ENCODE measurements around the gene RUNX2. TPM values are rescaled to one million over a fixed set of nuclear protein-coding genes. Genes with fewer than 3 reads are reported as not detected.

Gene RUNX2
- total and polyA plus RNA-seq, 8 donors: 2.5 to 5.9 (median 3.0) TPM

DNA sequence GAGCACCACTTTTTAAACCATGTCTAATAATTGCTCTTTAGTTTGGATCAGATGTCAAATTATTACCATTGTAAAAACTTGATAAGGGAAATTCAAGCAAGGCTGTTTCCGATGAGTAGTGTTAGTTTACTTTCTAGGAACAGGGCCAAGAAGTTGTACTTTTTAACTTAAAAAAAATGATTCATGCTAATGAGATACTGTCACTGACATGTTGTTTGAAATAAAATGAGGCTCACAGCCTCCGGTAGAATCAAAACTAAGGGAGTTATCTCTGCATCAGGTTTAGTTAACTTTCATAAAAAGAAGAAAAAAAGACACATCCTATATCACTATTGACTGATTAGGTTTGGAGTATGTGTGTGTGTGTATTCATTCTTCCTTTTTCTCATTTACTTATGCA, 104.8 kb downstream of the RUNX2 start:
- intact Hi-C loops (cut with DNase I): no loop called here

DNA sequence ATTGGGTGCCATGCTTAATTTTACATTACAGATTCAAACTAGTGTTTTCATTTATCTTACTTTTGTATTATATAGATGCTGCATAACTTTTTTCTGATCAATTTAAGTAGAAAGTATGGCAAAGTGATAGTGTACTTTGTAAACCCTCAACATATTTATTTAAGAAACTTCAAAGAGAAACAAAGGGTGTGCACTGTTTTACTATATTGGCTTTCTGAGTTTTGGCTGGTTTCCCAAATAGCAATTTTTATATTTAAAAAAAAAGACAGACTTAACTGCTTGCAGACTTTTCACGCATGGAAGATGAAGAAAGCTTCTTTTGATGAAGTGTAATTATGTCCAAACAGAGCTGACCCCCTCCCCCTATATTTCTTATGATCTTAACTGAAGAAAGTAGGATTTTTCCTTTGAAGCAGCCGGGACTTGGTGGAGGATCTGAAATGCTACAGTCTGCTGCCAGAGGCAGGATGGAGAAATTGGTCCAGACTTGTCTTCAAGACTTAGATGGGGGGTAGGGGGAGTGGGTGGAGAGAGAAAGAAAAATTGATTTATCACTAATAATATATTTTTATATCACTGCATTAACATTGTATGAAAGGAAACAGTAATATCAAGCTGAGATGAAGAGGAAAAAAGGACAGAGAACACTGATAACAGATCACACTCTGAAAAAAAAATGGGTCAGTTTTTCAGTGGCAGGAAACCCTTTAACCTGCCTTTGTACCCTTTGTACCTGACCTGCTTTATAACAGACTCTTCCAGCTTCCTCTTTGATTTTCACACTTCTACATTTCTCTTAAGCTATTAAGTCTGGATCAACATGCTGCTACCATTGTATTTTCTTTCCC, 105.6 kb downstream of the RUNX2 start:
- Histone ChIP-seq H3K27ac (peak overlapping the region in 1 of 2 donors; percentile 21), H3K4me3 (no peak overlapping the region), H3K27me3 (no peaks in the 10 kb centered on the region), H3K4me1 (peaks cover 10 to 53% of the 10 kb centered on the region in 2 donors), H3K9me3 (no peaks in the 10 kb centered on the region), H3K36me3 (no peaks in the 10 kb centered on the region)
- intact Hi-C loops (cut with DNase I): no loop called here
- DNase-seq (peak in 1 of 4 donors; percentile 63), ATAC-seq (no peak)
- TF ChIP-seq CTCF (IDR thresholded peaks at IDR 0.05): no peak

More for the DNA sequence above, 104.8 kb downstream of the RUNX2 start:
- no peak for ATAC-seq
- Histone ChIP-seq H3K36me3 (no peaks in the 10 kb centered on the region), H3K9me3 (no peaks in the 10 kb centered on the region), H3K4me1 (peaks cover 6 to 51% of the 10 kb centered on the region in 2 donors), H3K27me3 (no peaks in the 10 kb centered on the region), H3K27ac (no peak overlapping the region), H3K4me3 (no peak overlapping the region)
- no peak for TF ChIP-seq CTCF (IDR thresholded peaks at IDR 0.05)
- DNase-seq: no peak

DNA sequence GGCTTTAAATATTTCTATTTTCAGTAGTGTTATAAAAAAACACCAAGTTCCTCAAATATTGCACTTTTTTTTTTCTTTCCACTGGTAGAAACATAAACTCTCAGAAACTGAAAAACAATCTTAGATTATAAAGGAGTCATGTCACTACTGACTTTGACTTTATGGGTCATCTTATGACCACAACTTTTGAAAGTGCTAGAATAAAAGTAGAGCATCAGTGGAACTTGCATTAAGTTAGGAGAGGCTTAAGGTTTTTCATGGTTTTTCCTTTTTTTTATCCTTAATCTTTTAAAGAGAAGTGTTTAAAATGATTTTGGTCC, 106.2 kb downstream of the RUNX2 start:
- no peak for ATAC-seq
- intact Hi-C loops (cut with DNase I): no loop called here
- no peaks in the 10 kb centered on the region for H3K36me3 ChIP-seq
- peaks cover 13 to 53% of the 10 kb centered on the region in 2 donors for H3K4me1 ChIP-seq
- TF ChIP-seq CTCF (IDR thresholded peaks at IDR 0.05): no peak
- peak overlapping the region in 1 of 2 donors; percentile 21 for H3K27ac ChIP-seq
- no peak for DNase-seq
- H3K27me3 ChIP-seq: no peaks in the 10 kb centered on the region
- no peaks in the 10 kb centered on the region for H3K9me3 ChIP-seq
- no peak overlapping the region for H3K4me3 ChIP-seq

DNA sequence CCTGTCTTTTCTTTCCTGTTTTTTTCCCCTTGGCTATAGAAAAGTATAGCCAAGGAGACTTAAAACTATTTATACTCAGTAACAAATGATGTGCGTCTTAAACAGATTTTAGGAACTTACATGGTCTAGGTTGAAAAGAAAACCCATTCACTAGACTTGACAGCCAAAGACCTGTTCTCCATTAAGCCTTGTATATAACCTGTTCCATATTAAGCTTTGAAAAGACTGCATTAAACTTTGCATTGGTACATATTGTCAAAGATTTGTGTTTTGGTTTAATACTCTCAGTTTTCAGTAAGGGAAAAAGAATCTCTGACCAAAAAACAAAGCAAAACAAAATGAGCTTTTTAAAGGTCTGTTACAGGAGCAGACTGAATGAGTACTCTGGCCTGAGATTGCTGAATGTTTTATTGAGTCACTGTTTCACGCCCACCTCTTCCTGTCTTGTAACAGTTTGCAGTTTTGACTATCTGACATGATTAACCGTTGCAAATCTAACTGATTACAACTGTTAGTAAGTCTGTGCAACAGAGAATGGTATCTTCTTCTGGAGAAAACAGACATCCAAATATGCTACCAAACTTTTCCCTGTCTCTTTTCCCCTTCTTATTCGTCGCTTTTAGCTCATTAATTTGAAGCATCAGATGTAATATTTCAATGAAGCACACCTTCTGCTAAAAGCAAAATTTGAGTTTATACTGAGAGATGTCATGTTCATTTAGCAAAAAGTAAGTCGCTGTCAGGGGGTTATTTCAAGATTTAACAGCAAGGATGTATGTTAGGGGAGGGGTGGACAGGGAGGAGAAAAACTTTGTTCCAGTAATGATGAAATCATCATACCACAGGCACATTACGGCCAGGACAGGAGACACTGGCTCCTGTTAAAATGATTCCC, 108.7 kb downstream of the RUNX2 start:
- Histone ChIP-seq H3K4me1 (peaks cover 13 to 53% of the 10 kb centered on the region in 2 donors), H3K27ac (peak overlapping the region; percentile 49 to 59), H3K4me3 (no peak overlapping the region), H3K9me3 (no peaks in the 10 kb centered on the region), H3K27me3 (no peaks in the 10 kb centered on the region), H3K36me3 (no peaks in the 10 kb centered on the region)
- no peak for TF ChIP-seq CTCF (IDR thresholded peaks at IDR 0.05)
- intact Hi-C loops (cut with DNase I): no loop called here
- ATAC-seq: peak; percentile 78
- DNase-seq: no peak

- DNase-seq (peak in 1 of 4 donors; percentile 51), ATAC-seq (no peak)
- H3K27me3 ChIP-seq: no peaks in the 10 kb centered on the region
- peak overlapping the region; percentile 49 to 59 for H3K27ac ChIP-seq
- H3K4me3 ChIP-seq: no peak overlapping the region
- no peaks in the 10 kb centered on the region for H3K36me3 ChIP-seq
- TF ChIP-seq CTCF (IDR thresholded peaks at IDR 0.05): no peak
- intact Hi-C loops (cut with DNase I): no loop called here
- H3K9me3 ChIP-seq: no peaks in the 10 kb centered on the region
- peaks cover 13 to 58% of the 10 kb centered on the region in 2 donors for H3K4me1 ChIP-seq
Measured at GRCh38 chr6:45437439-45437815, 109.3 kb downstream of the RUNX2 start.
